GM12864 (cell line): Measurements from ENCODE around the gene SCO2.

Source experiments
- DNase-seq: peaks from one replicate; pipeline ENCODE4 v3.0.0-alpha.2; 2011; ENCODE audit warnings: low read depth
- H3K4me3 ChIP-seq: 2 replicates; pipeline ENCODE4 v1.5.1; 2011; ENCODE audit warnings: mild to moderate bottlenecking, low read depth, low read length, control low read depth
- CTCF ChIP-seq: IDR thresholded peaks from 2 replicates; pipeline ENCODE4 v1.5.1; 2011; ENCODE audit warnings: low read depth, mild to moderate bottlenecking, moderate library complexity, low read length, control low read depth, inconsistent platforms; ENCODE audit errors: missing control alignments

Gene SCO2

GRCh38 chr22:50550395-50550794 is 25.0 kb upstream of the SCO2 start:
- no peak overlapping the region for H3K4me3 ChIP-seq
- TF ChIP-seq CTCF: no peak
- DNase-seq: no peak

GRCh38 chr22:50548921-50549790 is 23.8 kb upstream of the SCO2 start:
- peak overlapping the region; percentile 30 for H3K4me3 ChIP-seq
- no peak for DNase-seq
- no peak for TF ChIP-seq CTCF

- TF ChIP-seq CTCF: peak; percentile 13
- H3K4me3 ChIP-seq: peak overlapping the region; percentile 30
- no peak for DNase-seq
Measured at GRCh38 chr22:50548040-50548920, 22.9 kb upstream of the SCO2 start.

- no peak overlapping the region for H3K4me3 ChIP-seq
- TF ChIP-seq CTCF: no peak
Measured at GRCh38 chr22:50547263-50547985, 22.0 kb upstream of the SCO2 start.

GRCh38 chr22:50546326-50547262 is 21.2 kb upstream of the SCO2 start:
- no peak for DNase-seq
- TF ChIP-seq CTCF: no peak

More at GRCh38 chr22:50547263-50547985, 22.0 kb upstream of the SCO2 start:
- DNase-seq: no peak

More at GRCh38 chr22:50546326-50547262, 21.2 kb upstream of the SCO2 start:
- H3K4me3 ChIP-seq: no peak overlapping the region
